Astrocyte (in vitro differentiated cells and primary cell): ENCODE data around the gene CHSY1. TPM values are rescaled to one million over a fixed set of nuclear protein-coding genes. Genes with fewer than 3 reads are reported as not detected.

Experiments
- DNase-seq: peaks from one replicate; pipeline ENCODE4 v3.0.0-alpha.2; 2010; ENCODE audit warnings: low read depth
- FAIRE-seq: peaks from 2 replicates; lab custom pipeline; 2011; peaks lifted over from hg19 to GRCh38; lab: Jason Lieb, UNC
- H2AFZ ChIP-seq: 2 replicates; pipeline ENCODE4 v1.6.0; 2012; ENCODE audit warnings: low read depth, low read length, inconsistent platforms
- H3K27ac ChIP-seq: 2 replicates; pipeline ENCODE4 v1.5.1; 2011; ENCODE audit warnings: low read depth, low read length, inconsistent platforms
- H3K27me3 ChIP-seq: 2 replicates; pipeline ENCODE4 v1.6.0; 2011; ENCODE audit warnings: low read length, inconsistent platforms; ENCODE audit not compliant: insufficient read depth
- H3K36me3 ChIP-seq: 2 replicates; pipeline ENCODE4 v1.5.1; 2011; ENCODE audit warnings: low read length, inconsistent platforms; ENCODE audit not compliant: insufficient read depth
- H3K4me1 ChIP-seq: 2 replicates; pipeline ENCODE4 v1.5.1; 2011; ENCODE audit warnings: low read length, inconsistent platforms; ENCODE audit not compliant: insufficient read depth
- H3K4me2 ChIP-seq: 2 replicates; pipeline ENCODE4 v1.6.0; 2012; ENCODE audit warnings: low read length, inconsistent platforms
- H3K4me3 ChIP-seq: 2 replicates; pipeline ENCODE4 v1.5.1; 2011; ENCODE audit warnings: low read depth, mild to moderate bottlenecking, low read length, inconsistent platforms; ENCODE audit not compliant: insufficient read depth
- H3K79me2 ChIP-seq: 2 replicates; pipeline ENCODE4 v1.6.0; 2012; ENCODE audit warnings: mild to moderate bottlenecking, low read length, inconsistent platforms; ENCODE audit not compliant: insufficient read depth
- H3K9ac ChIP-seq: 2 replicates; pipeline ENCODE4 v1.6.0; 2012; ENCODE audit warnings: mild to moderate bottlenecking, low read length, inconsistent platforms
- H3K9me3 ChIP-seq: 2 replicates; pipeline ENCODE4 v1.5.1; 2012; ENCODE audit warnings: low read depth, mild to moderate bottlenecking, low read length, inconsistent platforms; ENCODE audit not compliant: insufficient read depth
- H4K20me1 ChIP-seq: 2 replicates; pipeline ENCODE4 v1.6.0; 2012; ENCODE audit warnings: low read length, inconsistent platforms; ENCODE audit not compliant: insufficient read depth
- H3K27ac Mint-ChIP-seq: one replicate; pipeline ENCODE4 v1.8.0; 2021; ENCODE audit warnings: mild to moderate bottlenecking, mixed read lengths; ENCODE audit not compliant: unreplicated experiment
- H3K27me3 Mint-ChIP-seq: one replicate; pipeline ENCODE4 v1.8.0; 2021; ENCODE audit warnings: low read depth, mixed read lengths; ENCODE audit not compliant: unreplicated experiment
- H3K36me3 Mint-ChIP-seq: one replicate; pipeline ENCODE4 v1.8.0; 2021; ENCODE audit warnings: low read depth, mixed read lengths; ENCODE audit not compliant: unreplicated experiment
- H3K4me1 Mint-ChIP-seq: one replicate; pipeline ENCODE4 v1.8.0; 2021; ENCODE audit warnings: low read depth, mixed read lengths; ENCODE audit not compliant: unreplicated experiment
- H3K4me3 Mint-ChIP-seq: one replicate; pipeline ENCODE4 v1.8.0; 2021; ENCODE audit warnings: mild to moderate bottlenecking, moderate library complexity, mixed read lengths; ENCODE audit not compliant: unreplicated experiment
- H3K9me3 Mint-ChIP-seq: one replicate; pipeline ENCODE4 v1.8.0; 2021; ENCODE audit warnings: mild to moderate bottlenecking, mixed read lengths; ENCODE audit not compliant: unreplicated experiment
- CTCF ChIP-seq: IDR thresholded peaks from 2 replicates; pipeline ENCODE4 v1.5.1; 2011; ENCODE audit warnings: low read depth, mild to moderate bottlenecking, inconsistent platforms, low read length, moderate library complexity; ENCODE audit not compliant: insufficient read depth
- EZH2 ChIP-seq: IDR thresholded peaks from 2 replicates; pipeline ENCODE4 v1.6.1; 2012; ENCODE audit warnings: mild to moderate bottlenecking, low read length, inconsistent platforms; ENCODE audit not compliant: insufficient read depth
- total RNA-seq: library from RNA; stranded (reverse); gene quantifications from 2 replicates; pipeline ENCODE4 v1.2.1, GENCODE V29; 2021

CHSY1 gene
- total RNA-seq, 1 donor from 2014 or later: 42.2 TPM

DNA sequence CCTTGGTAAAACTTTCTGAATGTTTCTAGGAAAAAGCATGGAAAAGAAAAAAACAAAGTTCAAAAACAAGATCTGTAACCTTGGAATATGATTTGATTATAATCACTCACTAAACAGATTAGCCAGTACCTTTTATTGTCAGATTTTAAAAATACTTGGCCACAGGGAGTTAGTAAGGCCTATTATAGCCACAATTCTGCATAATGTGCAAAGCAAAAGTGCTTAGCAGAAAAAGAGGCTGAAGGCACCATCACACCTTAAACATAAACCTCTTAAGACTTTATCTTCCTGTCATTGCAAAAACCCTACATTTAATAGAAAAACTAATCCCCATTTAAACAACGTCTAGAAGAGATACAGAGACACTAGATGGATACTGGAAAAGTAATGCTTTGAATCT is 41.8 kb downstream of the CHSY1 start:
- TF ChIP-seq EZH2 (no peak), CTCF (no peak)
- Histone ChIP-seq H3K36me3 (peaks cover 5% of the 10 kb centered on the region), H4K20me1 (peaks cover 68% of the 10 kb centered on the region), H3K9ac (no peak overlapping the region), H3K79me2 (peaks cover 99% of the 10 kb centered on the region), H3K4me3 (no peak overlapping the region), H2AFZ (no peak overlapping the region), H3K9me3 (no peaks in the 10 kb centered on the region), H3K4me2 (no peak overlapping the region), H3K4me1 (peaks cover 23% of the 10 kb centered on the region), H3K27ac (peak overlapping the region; percentile 21), H3K27me3 (no peaks in the 10 kb centered on the region)
- DNase-seq: no peak
- H3K4me3 Mint-ChIP-seq: no peak overlapping the region
- no peaks in the 10 kb centered on the region for H3K9me3 Mint-ChIP-seq
- peaks cover 23% of the 10 kb centered on the region for H3K4me1 Mint-ChIP-seq
- H3K27me3 Mint-ChIP-seq: no peaks in the 10 kb centered on the region
- H3K27ac Mint-ChIP-seq: no peak overlapping the region
- H3K36me3 Mint-ChIP-seq: peaks cover 6% of the 10 kb centered on the region
- no peak for FAIRE-seq

- no peaks in the 10 kb centered on the region for H3K9me3 ChIP-seq
- Mint-ChIP-seq H3K36me3 (peaks cover 4% of the 10 kb centered on the region), H3K27ac (no peak overlapping the region), H3K4me1 (peaks cover 26% of the 10 kb centered on the region), H3K4me3 (no peak overlapping the region), H3K27me3 (no peaks in the 10 kb centered on the region), H3K9me3 (no peaks in the 10 kb centered on the region)
- H3K27me3 ChIP-seq: no peaks in the 10 kb centered on the region
- peaks cover 100% of the 10 kb centered on the region for H3K79me2 ChIP-seq
- H4K20me1 ChIP-seq: peaks cover 65% of the 10 kb centered on the region
- H2AFZ ChIP-seq: no peak overlapping the region
- no peak overlapping the region for H3K4me3 ChIP-seq
- H3K4me1 ChIP-seq: peaks cover 26% of the 10 kb centered on the region
- H3K9ac ChIP-seq: no peak overlapping the region
- DNase-seq (no peak), FAIRE-seq (no peak)
- H3K27ac ChIP-seq: peak overlapping the region; percentile 21
- no peak overlapping the region for H3K4me2 ChIP-seq
- H3K36me3 ChIP-seq: peaks cover 5% of the 10 kb centered on the region
- TF ChIP-seq CTCF: no peak
- no peak for TF ChIP-seq EZH2
These were observed 42.5 kb downstream of the CHSY1 start for GRCh38 chr15:101209285-101209845.

GRCh38 chr15:101207867-101208288 is 44.0 kb downstream of the CHSY1 start:
- no peak overlapping the region for H3K27ac ChIP-seq
- H3K4me1 ChIP-seq: peaks cover 26% of the 10 kb centered on the region
- no peak overlapping the region for H3K27ac Mint-ChIP-seq
- peaks cover 32% of the 10 kb centered on the region for H3K4me1 Mint-ChIP-seq
- H3K4me2 ChIP-seq: no peak overlapping the region
- TF ChIP-seq CTCF: no peak
- no peak for TF ChIP-seq EZH2
- peak; percentile 57 for DNase-seq
- H3K9me3 ChIP-seq: no peaks in the 10 kb centered on the region
- H3K27me3 ChIP-seq: no peaks in the 10 kb centered on the region
- H3K79me2 ChIP-seq: peaks cover 100% of the 10 kb centered on the region
- H3K9me3 Mint-ChIP-seq: no peaks in the 10 kb centered on the region
- H2AFZ ChIP-seq: no peak overlapping the region
- no peaks in the 10 kb centered on the region for H3K36me3 ChIP-seq
- no peak overlapping the region for H3K4me3 ChIP-seq
- no peak overlapping the region for H3K9ac ChIP-seq
- no peak overlapping the region for H3K4me3 Mint-ChIP-seq
- H4K20me1 ChIP-seq: peaks cover 63% of the 10 kb centered on the region
- H3K36me3 Mint-ChIP-seq: peaks cover 1% of the 10 kb centered on the region
- no peak for FAIRE-seq
- H3K27me3 Mint-ChIP-seq: no peaks in the 10 kb centered on the region
